GM19397 (cell line): ENCODE results near the gene TAOK1.
"Not testable (repeated sequence)": the region's sequence is repeated elsewhere in the genome, so short reads cannot be mapped to it uniquely, and the experiment has no call there.

ENCODE experiments used
- ATAC-seq: cut with Tn5 transposase; IDR thresholded peaks from one replicate; pipeline ENCODE4 v1.9.1; 2021; ENCODE audit warnings: mild to moderate bottlenecking, moderate library complexity; ENCODE audit not compliant: unreplicated experiment

TAOK1 gene

DNA sequence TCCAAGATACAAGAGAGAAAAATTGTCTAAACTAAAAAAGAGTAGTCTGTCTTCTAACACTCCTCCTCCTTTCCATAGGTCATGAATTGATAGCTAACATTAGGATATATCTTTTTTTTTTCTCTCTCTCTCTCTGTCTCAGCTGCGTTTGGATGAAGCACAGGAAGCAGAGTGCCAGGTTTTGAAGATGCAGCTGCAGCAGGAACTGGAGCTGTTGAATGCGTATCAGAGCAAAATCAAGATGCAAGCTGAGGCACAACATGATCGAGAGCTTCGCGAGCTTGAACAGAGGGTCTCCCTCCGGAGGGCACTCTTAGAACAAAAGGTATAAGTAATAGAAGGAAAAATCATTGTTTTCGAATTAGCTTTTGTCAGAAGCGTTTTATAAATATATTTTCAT lies 143.8 kb downstream of the TAOK1 start:
- ATAC-seq: no peak

DNA sequence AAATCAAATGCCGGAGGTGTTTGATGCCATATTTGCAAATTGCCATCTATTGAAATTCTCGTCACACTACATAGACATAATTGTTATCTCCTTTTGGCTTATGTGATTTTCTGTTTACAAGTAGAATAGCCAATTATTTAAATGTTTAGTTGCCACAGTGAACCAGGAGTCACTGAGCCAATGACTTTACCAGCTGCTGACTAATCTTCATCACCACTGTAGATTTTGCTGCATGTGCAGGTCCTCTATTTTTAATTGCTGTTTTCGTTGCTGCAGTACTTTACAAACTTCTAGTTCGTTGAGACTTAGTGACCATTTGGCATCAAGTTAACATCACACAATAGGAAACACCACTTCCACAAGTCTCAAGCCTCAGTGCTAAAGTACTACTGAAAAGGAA lies 153.9 kb downstream of the TAOK1 start:
- ATAC-seq: no peak

DNA sequence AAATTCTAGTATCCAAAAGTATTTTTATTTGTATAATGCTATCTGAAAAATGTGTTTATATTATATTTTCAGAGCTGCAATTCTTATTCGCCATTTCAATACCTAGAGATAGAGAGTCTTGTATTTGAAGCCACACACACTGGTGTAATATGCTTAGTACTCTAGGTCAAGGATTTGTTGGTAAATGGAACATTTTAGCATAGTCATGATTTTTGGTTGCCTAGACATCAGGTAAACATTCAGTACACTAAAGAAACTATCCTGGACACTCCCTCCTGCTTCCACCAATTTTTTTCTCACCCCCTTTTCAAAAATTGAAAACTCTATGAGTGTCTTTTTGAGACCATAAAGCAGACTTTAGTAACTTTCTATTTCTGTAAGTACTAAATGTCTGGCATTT lies 155.9 kb downstream of the TAOK1 start:
- ATAC-seq: no peak

DNA sequence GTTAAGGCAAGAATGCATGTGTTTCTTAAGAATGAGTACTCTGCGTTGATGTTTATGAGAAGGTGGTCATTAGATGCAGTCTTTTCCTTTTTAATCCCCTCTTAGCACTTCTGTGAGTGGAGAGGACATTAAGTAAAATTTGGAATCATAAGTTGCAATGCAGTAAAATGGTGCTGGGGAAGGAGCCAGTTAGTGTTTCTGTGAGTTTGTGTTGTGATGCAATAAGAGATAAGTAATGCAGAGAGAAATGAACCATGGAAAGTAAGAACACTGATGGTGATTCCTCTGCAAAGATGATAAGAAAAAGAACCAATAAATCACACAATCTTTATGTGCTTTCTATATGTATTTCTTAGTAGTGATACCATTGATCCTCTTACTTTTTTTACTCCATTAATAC lies 156.7 kb downstream of the TAOK1 start:
- no peak for ATAC-seq

DNA sequence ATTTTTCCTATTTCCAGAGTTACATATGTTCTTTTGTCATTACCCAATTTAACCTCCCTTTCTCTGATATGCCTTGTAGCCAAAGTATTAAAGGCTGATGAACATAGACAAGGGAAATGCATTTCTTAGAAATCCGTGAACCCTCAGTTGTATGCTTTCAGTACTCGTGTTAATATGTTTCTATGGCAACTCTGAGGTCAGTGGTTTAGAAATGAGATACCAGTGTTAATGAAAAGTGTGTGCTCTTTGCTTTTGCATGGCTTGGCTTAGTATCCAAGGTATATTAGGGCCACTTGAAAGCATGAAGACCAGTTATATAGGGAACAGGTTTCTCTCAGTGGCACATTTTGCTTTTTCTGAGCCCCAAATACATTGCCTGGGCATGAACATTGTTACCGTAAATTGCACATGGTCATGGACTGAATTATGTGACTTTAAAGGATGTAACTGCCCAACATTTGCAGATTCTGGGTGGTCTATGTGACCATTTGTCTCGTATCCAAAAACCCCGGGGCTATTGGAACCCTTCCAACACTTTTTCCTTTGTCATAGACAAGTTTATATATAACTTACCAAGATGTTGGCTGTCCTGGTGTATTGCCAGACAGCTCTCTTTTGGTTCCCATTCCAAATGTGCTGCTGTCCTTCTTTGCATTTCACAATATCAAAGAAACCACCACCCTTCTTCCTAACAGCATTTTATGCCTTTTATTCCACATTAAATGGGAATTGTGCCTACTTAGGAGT lies 159.2 kb downstream of the TAOK1 start:
- ATAC-seq: no peak

GRCh38 chr17:29555840-29556239 lies 165.7 kb downstream of the TAOK1 start:
- no peak for ATAC-seq

- ATAC-seq: no peak
Measured at GRCh38 chr17:29557085-29557738, 167.0 kb downstream of the TAOK1 start.

- ATAC-seq: no peak
Measured at GRCh38 chr17:29557739-29558116, 167.6 kb downstream of the TAOK1 start.

DNA sequence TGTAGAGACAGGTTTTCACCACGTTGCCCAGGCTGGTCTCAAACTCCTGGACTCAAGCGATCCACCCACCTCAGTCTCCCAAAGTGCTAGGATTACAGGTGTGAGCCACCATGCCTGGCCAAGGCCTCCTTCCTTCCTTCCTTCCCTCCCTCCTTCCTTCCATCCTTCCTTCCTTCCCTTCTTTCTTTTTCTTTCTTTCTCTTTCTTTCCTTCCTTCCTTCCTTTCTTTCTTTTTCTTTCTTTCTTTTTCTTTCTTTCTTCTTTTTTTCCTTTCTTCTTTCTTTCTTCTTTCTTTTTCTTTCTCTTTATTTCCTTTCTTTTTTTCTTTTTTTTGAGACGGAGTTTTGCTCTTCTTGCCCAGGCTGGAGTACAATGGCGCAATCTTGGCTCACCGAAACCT lies 168.0 kb downstream of the TAOK1 start:
- not testable (repeated sequence) for ATAC-seq

GRCh38 chr17:29559640-29560039 lies 169.5 kb downstream of the TAOK1 start:
- no peak for ATAC-seq

GRCh38 chr17:29560316-29560715 lies 170.2 kb downstream of the TAOK1 start:
- no peak for ATAC-seq

GRCh38 chr17:29561554-29562517 lies 171.7 kb downstream of the TAOK1 start:
- ATAC-seq: no peak

GRCh38 chr17:29562615-29563014 lies 172.5 kb downstream of the TAOK1 start:
- no peak for ATAC-seq

DNA sequence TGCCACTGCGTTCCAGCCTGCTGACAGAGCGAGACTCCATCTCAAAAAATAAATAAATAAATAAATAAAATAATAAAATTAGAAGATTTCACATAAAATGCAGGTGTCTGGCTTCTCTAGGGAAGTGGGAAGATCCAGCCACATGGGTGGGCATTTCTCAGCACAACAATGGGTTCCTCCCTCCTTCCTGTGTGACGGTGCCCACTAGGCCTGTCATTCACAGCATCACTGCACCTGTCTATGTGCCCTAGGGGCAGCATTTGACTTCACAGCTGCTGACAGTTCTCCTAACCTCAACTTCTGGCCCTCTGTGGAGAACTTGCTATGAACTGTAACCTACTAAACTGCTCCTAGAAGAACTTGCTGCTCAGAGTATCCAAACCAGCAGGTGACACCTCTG lies 173.7 kb downstream of the TAOK1 start:
- no peak for ATAC-seq

DNA sequence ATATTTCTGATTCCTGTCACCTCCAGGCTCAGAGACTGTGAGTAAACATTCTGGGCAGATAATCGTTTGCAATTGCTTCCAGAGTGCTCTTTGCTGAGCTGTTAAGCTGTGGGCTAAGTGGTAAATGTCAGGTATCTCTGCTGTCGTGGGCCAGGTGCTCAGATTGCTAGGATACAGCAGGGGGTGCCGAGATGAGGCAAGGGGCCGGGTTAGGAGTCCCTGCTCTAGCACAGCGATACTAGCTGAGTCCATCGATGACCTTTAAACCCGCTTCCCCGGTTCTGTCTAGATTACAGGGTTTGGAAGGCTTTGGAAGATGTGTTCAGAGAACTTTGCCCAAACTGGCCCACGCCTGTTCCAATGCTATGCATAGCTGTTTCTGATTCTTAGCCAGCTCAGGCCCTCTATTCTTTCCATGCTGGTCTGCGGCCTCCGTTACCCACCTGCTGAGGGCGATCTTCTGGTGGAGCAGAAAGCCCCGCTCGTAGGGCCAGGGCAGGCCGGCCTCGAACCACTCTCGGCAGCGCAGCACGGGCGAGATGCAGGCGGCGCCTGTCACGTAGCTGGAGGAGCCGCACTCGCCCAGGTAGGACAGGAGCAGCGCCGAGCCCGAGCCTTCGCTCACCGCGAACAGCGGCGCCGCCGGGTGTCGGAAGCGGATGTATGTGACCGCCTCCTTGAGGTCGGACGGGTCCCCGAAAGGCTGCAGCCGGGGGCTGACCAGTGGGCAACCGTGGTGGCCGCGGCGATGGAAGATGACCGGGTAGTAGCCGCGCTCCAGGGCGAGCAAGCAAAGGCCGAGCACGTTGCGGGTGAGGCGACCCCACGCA lies 175.7 kb downstream of the TAOK1 start:
- ATAC-seq: no peak

GRCh38 chr17:29566473-29567303 lies 176.5 kb downstream of the TAOK1 start, which contains the start of gene ABHD15:
TSS of gene ABHD15 (minus strand) at chr17:29567037. CDS start at chr17:29566966, 71 bp downstream.
- peak; percentile 23 for ATAC-seq

DNA sequence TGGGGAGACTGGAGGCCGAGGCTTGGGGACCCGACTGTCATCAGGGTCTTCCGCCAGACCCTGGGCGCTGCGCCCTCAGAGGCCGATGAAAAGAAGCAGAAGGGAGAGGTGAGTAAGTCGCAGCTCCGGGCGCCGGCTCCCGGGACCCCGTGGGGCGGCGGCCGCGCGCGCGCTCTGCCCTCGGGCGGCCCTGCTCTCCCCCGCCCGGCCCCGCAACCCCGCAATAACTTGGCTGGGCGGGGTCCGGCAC lies 177.1 kb downstream of the TAOK1 start:
- ATAC-seq: peak; percentile 6

DNA sequence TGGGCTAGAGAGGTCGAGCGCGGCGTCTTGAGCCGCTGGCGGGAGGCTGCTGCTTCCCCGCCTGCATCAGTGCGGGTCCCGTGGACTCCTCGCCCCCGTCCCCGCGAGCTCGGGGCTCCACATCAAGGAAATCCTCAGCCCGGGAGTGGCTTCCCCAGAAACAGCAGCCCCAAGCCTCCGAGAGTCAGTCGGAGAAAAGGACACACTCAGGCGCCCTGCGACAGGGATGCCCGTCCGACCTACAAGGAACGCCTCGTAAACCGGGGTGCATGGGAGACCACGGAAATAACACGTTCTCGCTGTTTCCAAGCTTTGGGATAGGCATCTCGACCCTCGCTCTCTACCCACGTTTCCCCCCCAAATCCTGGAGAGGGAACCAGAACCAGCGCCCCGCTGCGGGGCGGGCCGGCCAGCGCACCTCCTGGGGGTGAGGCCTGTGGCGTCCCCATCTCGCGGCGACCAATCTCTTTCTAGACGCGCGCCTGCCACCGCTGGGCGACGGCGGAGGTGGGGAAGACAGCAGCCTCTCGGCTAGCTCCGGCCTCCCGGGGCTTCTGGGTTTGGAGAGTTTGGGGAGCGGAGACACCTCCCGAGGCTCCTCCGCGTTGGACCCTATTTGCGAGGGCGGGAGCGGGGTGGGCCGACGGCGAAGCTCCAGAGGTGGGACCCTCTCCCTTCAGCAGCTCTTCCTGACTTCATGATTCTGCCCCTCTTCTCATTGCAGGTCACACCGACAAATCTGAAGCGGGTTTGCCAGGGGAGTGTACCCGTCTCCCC lies 177.6 kb downstream of the TAOK1 start:
- ATAC-seq: peak; percentile 30
